ENCODE measurements around the gene DLGAP1. TPM values are rescaled to one million over a fixed set of nuclear protein-coding genes. Genes with fewer than 3 reads are reported as not detected.
"Not testable (repeated sequence)": the region's sequence is repeated elsewhere in the genome, so short reads cannot be mapped to it uniquely, and the experiment has no call there.

The DLGAP1 gene
- total RNA-seq, 1 donor from 2014 or later = 13.6 TPM

DNA sequence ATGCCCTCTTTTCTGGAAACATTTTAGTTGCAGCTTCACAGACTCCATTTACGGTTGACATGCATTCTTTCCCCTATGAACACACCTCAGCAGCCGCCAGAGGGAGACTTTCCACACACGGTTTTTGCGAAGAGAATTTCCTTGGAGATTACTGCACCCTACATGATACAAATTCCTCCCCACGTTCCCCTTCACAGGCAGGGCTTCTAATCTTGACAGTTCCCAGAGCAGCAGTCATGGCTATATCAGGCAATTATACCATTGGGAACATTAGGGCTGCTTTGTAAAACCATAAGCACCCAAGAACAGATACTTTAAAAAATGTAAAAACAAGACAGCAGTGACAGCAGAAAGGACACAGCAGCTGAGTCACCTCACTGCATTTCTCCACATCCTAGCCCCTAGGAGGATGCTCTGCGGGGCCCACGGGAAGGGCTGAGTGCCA, 751.4 kb downstream of the DLGAP1 start:
- DNase-seq = peak; percentile 71
- TF ChIP-seq, protein P1, sequence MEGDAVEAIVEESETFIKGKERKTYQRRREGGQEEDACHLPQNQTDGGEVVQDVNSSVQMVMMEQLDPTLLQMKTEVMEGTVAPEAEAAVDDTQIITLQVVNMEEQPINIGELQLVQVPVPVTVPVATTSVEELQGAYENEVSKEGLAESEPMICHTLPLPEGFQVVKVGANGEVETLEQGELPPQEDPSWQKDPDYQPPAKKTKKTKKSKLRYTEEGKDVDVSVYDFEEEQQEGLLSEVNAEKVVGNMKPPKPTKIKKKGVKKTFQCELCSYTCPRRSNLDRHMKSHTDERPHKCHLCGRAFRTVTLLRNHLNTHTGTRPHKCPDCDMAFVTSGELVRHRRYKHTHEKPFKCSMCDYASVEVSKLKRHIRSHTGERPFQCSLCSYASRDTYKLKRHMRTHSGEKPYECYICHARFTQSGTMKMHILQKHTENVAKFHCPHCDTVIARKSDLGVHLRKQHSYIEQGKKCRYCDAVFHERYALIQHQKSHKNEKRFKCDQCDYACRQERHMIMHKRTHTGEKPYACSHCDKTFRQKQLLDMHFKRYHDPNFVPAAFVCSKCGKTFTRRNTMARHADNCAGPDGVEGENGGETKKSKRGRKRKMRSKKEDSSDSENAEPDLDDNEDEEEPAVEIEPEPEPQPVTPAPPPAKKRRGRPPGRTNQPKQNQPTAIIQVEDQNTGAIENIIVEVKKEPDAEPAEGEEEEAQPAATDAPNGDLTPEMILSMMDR (IDR thresholded peaks at IDR 0.05; ENCODE audit: partially characterized antibody, unreplicated experiment) = peak; percentile 67
- Mint-ChIP-seq H3K27me3 (ENCODE audit: unreplicated experiment) (no peaks in the 10 kb centered on the region), H3K4me1 (ENCODE audit: low read depth, unreplicated experiment) (no peaks in the 10 kb centered on the region), H3K4me3 (ENCODE audit: unreplicated experiment) (no peak overlapping the region), H3K9me3 (ENCODE audit: unreplicated experiment) (no peaks in the 10 kb centered on the region), H3K27ac (ENCODE audit: unreplicated experiment) (no peak overlapping the region), H3K36me3 (ENCODE audit: unreplicated experiment) (peaks cover 2% of the 10 kb centered on the region)

DNA sequence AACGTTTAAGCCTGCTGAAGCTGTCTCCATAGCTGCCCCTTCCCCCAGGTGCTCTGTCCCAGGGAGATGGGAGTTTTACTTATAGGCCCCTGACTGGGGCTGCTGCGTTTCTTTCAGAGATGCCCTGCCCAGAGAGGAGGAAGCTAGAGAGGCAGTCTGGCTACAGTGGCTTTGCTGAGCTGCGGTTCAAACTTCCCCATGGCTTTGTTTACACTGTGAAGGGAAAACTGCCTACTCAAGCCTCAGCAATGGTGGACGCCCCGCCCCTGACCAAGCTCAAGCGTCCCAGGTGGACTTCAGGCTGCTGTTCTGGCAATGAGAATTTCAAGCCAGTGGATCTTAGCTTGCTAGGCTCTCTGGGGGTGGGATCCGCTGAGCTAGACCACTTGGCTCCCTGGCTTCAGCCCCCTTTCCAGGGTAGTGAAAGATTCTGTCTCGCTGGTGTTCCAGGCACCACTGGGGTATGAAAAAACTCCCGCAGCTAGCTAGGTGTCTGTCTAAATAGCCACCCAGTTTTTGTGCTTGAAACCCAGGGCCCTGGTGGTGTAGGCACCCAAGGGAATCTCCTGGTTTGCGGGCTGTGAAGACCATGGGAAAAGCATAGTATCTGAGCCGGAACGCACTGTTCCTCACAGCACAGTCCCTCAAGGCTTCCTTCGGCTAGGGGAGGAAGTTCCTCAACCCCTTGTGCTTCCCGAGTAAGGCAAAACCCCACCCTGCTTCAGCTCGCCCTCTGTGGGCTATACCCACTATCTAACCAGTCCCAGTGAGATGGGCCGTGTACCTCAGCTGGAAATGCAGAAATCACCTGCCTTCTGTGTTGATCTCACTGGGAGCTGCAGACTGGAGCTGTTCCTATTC, 755.2 kb downstream of the DLGAP1 start:
- H3K27ac Mint-ChIP-seq (ENCODE audit: unreplicated experiment); H3K27me3 Mint-ChIP-seq (ENCODE audit: unreplicated experiment); H3K9me3 Mint-ChIP-seq (ENCODE audit: unreplicated experiment); H3K4me1 Mint-ChIP-seq (ENCODE audit: low read depth, unreplicated experiment); H3K4me3 Mint-ChIP-seq (ENCODE audit: unreplicated experiment); DNase-seq: not testable (repeated sequence)
- peaks cover 19% of the 10 kb centered on the region for H3K36me3 Mint-ChIP-seq (ENCODE audit: unreplicated experiment)

DNA sequence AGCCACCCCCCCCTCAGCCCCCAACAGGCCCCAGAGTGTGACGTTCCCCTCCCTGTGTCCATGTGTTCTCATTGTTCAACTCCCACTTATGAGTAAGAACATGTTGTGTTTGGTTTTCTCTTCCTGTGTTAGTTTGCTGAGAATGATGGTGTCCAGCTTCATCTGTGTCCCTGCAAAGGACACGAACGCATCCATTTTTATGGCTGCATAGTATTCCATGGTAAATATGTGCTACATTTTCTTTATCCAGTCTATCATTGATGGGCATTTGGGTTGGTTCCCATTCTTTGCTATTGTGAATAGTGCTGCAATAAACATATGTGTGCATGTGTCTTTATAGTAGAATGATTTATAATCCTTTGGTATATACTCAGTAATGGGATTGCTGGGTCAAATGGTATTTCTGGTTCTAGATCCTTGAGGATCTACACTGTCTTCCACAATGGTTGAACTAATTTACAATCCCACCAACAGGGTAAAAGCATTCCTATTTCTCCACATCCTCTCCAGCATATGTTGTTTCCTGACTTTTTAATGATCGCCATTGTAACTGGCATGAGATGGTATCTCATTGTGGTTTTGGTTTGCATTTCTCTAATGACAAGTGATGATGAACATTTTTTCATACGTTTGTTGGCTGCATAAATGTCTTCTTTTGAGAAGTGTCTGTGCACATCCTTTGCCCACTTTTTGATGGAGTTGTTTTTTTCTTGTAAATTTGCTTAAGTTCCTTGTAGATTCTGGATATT, 760.9 kb downstream of the DLGAP1 start:
- not testable (repeated sequence) for H3K4me1 Mint-ChIP-seq (ENCODE audit: low read depth, unreplicated experiment); H3K9me3 Mint-ChIP-seq (ENCODE audit: unreplicated experiment); H3K27me3 Mint-ChIP-seq (ENCODE audit: unreplicated experiment); H3K27ac Mint-ChIP-seq (ENCODE audit: unreplicated experiment); DNase-seq; H3K4me3 Mint-ChIP-seq (ENCODE audit: unreplicated experiment)
- H3K36me3 Mint-ChIP-seq (ENCODE audit: unreplicated experiment) = peaks cover 19% of the 10 kb centered on the region

DNA sequence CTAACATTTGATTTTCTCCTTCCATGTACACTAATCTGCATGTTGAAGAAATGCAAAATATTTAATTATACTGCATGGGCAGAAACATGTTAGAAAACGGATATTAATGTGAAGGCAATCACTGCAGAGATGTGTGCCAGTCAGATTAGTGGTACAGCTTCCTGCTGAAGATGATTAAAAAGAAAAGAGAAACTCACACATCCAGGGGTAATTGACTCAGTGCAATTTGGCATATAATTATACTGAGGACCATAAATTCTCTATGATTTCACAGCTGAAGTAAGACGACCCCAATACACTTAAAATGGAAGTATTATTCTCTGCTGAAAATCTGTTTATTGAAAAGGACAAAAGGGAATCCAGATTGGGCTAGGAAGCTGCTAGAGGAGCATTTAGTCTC, 761.7 kb downstream of the DLGAP1 start:
- H3K27ac Mint-ChIP-seq (ENCODE audit: unreplicated experiment) = no peak overlapping the region
- H3K4me1 Mint-ChIP-seq (ENCODE audit: low read depth, unreplicated experiment) = no peaks in the 10 kb centered on the region
- TF ChIP-seq, protein P1 (IDR thresholded peaks at IDR 0.05; ENCODE audit: partially characterized antibody, unreplicated experiment) = no peak
- H3K36me3 Mint-ChIP-seq (ENCODE audit: unreplicated experiment) = peaks cover 13% of the 10 kb centered on the region
- H3K9me3 Mint-ChIP-seq (ENCODE audit: unreplicated experiment) = peaks cover 3% of the 10 kb centered on the region
- no peak for DNase-seq
- H3K4me3 Mint-ChIP-seq (ENCODE audit: unreplicated experiment) = no peak overlapping the region
- H3K27me3 Mint-ChIP-seq (ENCODE audit: unreplicated experiment) = peaks cover 3% of the 10 kb centered on the region

DNA sequence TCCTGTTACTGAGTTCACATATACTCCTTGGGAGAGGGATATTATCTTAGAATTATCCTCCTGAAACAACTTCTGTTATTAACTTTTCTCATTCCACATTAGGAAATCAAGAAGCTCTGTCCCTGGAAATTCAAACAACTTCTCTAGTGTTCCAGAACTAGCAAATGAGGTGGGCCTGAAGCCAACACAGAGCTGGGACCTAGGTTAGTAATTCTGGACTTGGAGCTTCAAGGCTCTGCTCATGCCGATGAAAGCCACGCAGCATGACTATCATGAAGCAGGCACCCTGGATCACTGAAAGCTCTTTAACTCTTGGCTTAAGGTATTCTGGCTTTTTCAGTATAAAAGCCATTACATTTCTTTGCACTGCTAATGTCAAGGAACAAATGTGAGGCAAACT, 762.4 kb downstream of the DLGAP1 start:
- H3K9me3 Mint-ChIP-seq (ENCODE audit: unreplicated experiment) = peaks cover 3% of the 10 kb centered on the region
- H3K4me1 Mint-ChIP-seq (ENCODE audit: low read depth, unreplicated experiment) = no peaks in the 10 kb centered on the region
- TF ChIP-seq, protein P1 (IDR thresholded peaks at IDR 0.05; ENCODE audit: partially characterized antibody, unreplicated experiment) = no peak
- H3K27me3 Mint-ChIP-seq (ENCODE audit: unreplicated experiment) = peaks cover 3% of the 10 kb centered on the region
- no peak overlapping the region for H3K4me3 Mint-ChIP-seq (ENCODE audit: unreplicated experiment)
- H3K27ac Mint-ChIP-seq (ENCODE audit: unreplicated experiment) = no peak overlapping the region
- peaks cover 13% of the 10 kb centered on the region for H3K36me3 Mint-ChIP-seq (ENCODE audit: unreplicated experiment)
- DNase-seq = no peak
